IPS-15b (cell line): ENCODE results near the gene BCAS3.
"Not testable (repeated sequence)": the region's sequence is repeated elsewhere in the genome, so short reads cannot be mapped to it uniquely, and the experiment has no call there.

ENCODE experiments used
- H3K27me3 ChIP-seq: one replicate; pipeline ENCODE4 v1.6.1; 2013; ENCODE audit warnings: low read length; ENCODE audit not compliant: control insufficient read depth, insufficient read depth
- H3K36me3 ChIP-seq: one replicate; pipeline ENCODE4 v1.6.1; 2013; ENCODE audit warnings: low read length; ENCODE audit not compliant: control insufficient read depth, insufficient read depth
- H3K4me1 ChIP-seq: one replicate; pipeline ENCODE4 v1.6.1; 2013; ENCODE audit warnings: mild to moderate bottlenecking, low read length; ENCODE audit not compliant: control insufficient read depth, insufficient read depth
- H3K4me3 ChIP-seq: one replicate; pipeline ENCODE4 v1.5.1; 2013; ENCODE audit warnings: low read depth, low read length
- H3K9ac ChIP-seq: one replicate; pipeline ENCODE4 v1.6.1; 2013; ENCODE audit warnings: low read depth, mild to moderate bottlenecking, low read length
- H3K9me3 ChIP-seq: one replicate; pipeline ENCODE4 v1.6.1; 2013; ENCODE audit warnings: mild to moderate bottlenecking, low read length; ENCODE audit not compliant: control insufficient read depth, insufficient read depth

Gene BCAS3

GRCh38 chr17:60748204-60748603 is 70.6 kb downstream of the BCAS3 start:
- Histone ChIP-seq H3K27me3 (no peaks in the 10 kb centered on the region), H3K9me3 (no peaks in the 10 kb centered on the region), H3K36me3 (no peaks in the 10 kb centered on the region), H3K9ac (peak overlapping the region; percentile 3), H3K4me3 (no peak overlapping the region), H3K4me1 (peaks cover 30% of the 10 kb centered on the region)

- H3K9me3 ChIP-seq, result no peaks in the 10 kb centered on the region
- peaks cover 26% of the 10 kb centered on the region for H3K4me1 ChIP-seq
- H3K27me3 ChIP-seq, result no peaks in the 10 kb centered on the region
- no peak overlapping the region for H3K9ac ChIP-seq
- no peaks in the 10 kb centered on the region for H3K36me3 ChIP-seq
- no peak overlapping the region for H3K4me3 ChIP-seq
These were observed 71.4 kb downstream of the BCAS3 start for GRCh38 chr17:60749050-60749449.

- no peaks in the 10 kb centered on the region for H3K36me3 ChIP-seq
- H3K4me3 ChIP-seq, result no peak overlapping the region
- H3K27me3 ChIP-seq, result no peaks in the 10 kb centered on the region
- no peaks in the 10 kb centered on the region for H3K9me3 ChIP-seq
- no peak overlapping the region for H3K9ac ChIP-seq
- peaks cover 21% of the 10 kb centered on the region for H3K4me1 ChIP-seq
These were observed 72.1 kb downstream of the BCAS3 start for GRCh38 chr17:60749708-60750107.

GRCh38 chr17:60750640-60751039 is 73.0 kb downstream of the BCAS3 start:
- Histone ChIP-seq H3K9me3 (no peaks in the 10 kb centered on the region), H3K4me1 (peaks cover 20% of the 10 kb centered on the region), H3K36me3 (no peaks in the 10 kb centered on the region), H3K9ac (no peak overlapping the region), H3K4me3 (no peak overlapping the region), H3K27me3 (no peaks in the 10 kb centered on the region)

GRCh38 chr17:60751884-60752283 is 74.2 kb downstream of the BCAS3 start:
- no peaks in the 10 kb centered on the region for H3K27me3 ChIP-seq
- H3K4me1 ChIP-seq, result peaks cover 20% of the 10 kb centered on the region
- H3K36me3 ChIP-seq, result no peaks in the 10 kb centered on the region
- H3K4me3 ChIP-seq, result no peak overlapping the region
- H3K9me3 ChIP-seq, result no peaks in the 10 kb centered on the region
- H3K9ac ChIP-seq, result no peak overlapping the region

GRCh38 chr17:60752873-60753577 is 75.4 kb downstream of the BCAS3 start:
- H3K4me1 ChIP-seq, result peaks cover 12% of the 10 kb centered on the region

GRCh38 chr17:60754057-60754604 is 76.5 kb downstream of the BCAS3 start:
- Histone ChIP-seq H3K9me3 (no peaks in the 10 kb centered on the region), H3K36me3 (no peaks in the 10 kb centered on the region), H3K9ac (no peak overlapping the region), H3K4me3 (no peak overlapping the region), H3K4me1 (peaks cover 2% of the 10 kb centered on the region), H3K27me3 (no peaks in the 10 kb centered on the region)

More at GRCh38 chr17:60752873-60753577, 75.4 kb downstream of the BCAS3 start:
- Histone ChIP-seq H3K36me3 (no peaks in the 10 kb centered on the region), H3K4me3 (no peak overlapping the region), H3K27me3 (no peaks in the 10 kb centered on the region), H3K9ac (no peak overlapping the region), H3K9me3 (no peaks in the 10 kb centered on the region)

- H3K36me3 ChIP-seq, H3K4me3 ChIP-seq, H3K4me1 ChIP-seq, H3K9ac ChIP-seq, H3K9me3 ChIP-seq, H3K27me3 ChIP-seq: not testable (repeated sequence)
These were observed 79.1 kb downstream of the BCAS3 start for GRCh38 chr17:60756798-60757197.

- H3K4me1 ChIP-seq, result no peaks in the 10 kb centered on the region
- no peaks in the 10 kb centered on the region for H3K9me3 ChIP-seq
- H3K4me3 ChIP-seq, result no peak overlapping the region
- no peaks in the 10 kb centered on the region for H3K36me3 ChIP-seq
- H3K27me3 ChIP-seq, result no peaks in the 10 kb centered on the region
- no peak overlapping the region for H3K9ac ChIP-seq
These were observed 79.8 kb downstream of the BCAS3 start for GRCh38 chr17:60757437-60757836.

GRCh38 chr17:60759756-60760155 is 82.1 kb downstream of the BCAS3 start:
- Histone ChIP-seq H3K4me1 (no peaks in the 10 kb centered on the region), H3K4me3 (no peak overlapping the region), H3K9ac (no peak overlapping the region), H3K27me3 (no peaks in the 10 kb centered on the region), H3K9me3 (no peaks in the 10 kb centered on the region), H3K36me3 (no peaks in the 10 kb centered on the region)

- H3K36me3 ChIP-seq, H3K4me1 ChIP-seq, H3K27me3 ChIP-seq, H3K9ac ChIP-seq, H3K4me3 ChIP-seq, H3K9me3 ChIP-seq: not testable (repeated sequence)
These were observed 83.7 kb downstream of the BCAS3 start for GRCh38 chr17:60761301-60761700.

GRCh38 chr17:60766778-60767190 is 89.1 kb downstream of the BCAS3 start:
- Histone ChIP-seq H3K27me3 (no peaks in the 10 kb centered on the region), H3K36me3 (no peaks in the 10 kb centered on the region), H3K9ac (no peak overlapping the region), H3K4me3 (no peak overlapping the region), H3K4me1 (no peaks in the 10 kb centered on the region), H3K9me3 (peaks cover 5% of the 10 kb centered on the region)
